OCI-LY7 (cell line): ENCODE data around the gene CPNE7.

Experiments
- EZH2phosphoT487 ChIP-seq: fragments of 200-600 bp; sonication (generic); IDR thresholded peaks from 2 replicates; pipeline ENCODE4 v1.6.1; 2018; ENCODE audit warnings: low read depth, borderline replicate concordance, mild to moderate bottlenecking, mixed run types, antibody characterized with exemption, low read length, moderate library complexity, mixed read lengths
- TF ChIP-seq, protein P1 (sequence below): fragments of 200-600 bp; sonication (generic); conservative IDR thresholded peaks from 2 replicates; pipeline ENCODE4 v1.5.1; 2014; ENCODE audit warnings: mild to moderate bottlenecking, antibody characterized with exemption, low read length, moderate library complexity, mixed read lengths

DNA sequence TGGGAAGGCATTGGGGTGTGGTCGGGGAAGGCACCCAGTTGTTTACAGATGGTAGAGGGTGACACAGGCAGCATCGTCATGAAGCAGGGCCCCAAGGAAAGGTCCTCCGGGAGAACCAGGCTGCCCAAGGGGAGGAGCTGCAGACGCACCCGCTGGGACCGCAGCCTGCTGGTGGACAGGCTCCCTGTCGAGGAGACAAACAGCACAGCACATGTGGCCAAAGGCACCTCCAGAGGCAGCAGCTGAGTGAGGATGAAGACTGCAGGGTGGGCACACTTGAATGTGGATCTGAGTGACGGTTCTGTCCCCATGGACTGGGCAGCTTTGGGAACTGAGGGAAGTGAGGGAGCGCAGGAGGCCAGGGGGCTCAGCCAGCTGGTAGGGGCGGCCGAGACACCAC is 69.6 kb downstream of the CPNE7 start:
- TF ChIP-seq, protein P1, sequence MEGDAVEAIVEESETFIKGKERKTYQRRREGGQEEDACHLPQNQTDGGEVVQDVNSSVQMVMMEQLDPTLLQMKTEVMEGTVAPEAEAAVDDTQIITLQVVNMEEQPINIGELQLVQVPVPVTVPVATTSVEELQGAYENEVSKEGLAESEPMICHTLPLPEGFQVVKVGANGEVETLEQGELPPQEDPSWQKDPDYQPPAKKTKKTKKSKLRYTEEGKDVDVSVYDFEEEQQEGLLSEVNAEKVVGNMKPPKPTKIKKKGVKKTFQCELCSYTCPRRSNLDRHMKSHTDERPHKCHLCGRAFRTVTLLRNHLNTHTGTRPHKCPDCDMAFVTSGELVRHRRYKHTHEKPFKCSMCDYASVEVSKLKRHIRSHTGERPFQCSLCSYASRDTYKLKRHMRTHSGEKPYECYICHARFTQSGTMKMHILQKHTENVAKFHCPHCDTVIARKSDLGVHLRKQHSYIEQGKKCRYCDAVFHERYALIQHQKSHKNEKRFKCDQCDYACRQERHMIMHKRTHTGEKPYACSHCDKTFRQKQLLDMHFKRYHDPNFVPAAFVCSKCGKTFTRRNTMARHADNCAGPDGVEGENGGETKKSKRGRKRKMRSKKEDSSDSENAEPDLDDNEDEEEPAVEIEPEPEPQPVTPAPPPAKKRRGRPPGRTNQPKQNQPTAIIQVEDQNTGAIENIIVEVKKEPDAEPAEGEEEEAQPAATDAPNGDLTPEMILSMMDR, result no peak
- no peak for TF ChIP-seq EZH2phosphoT487
